ENCODE results near the gene TMEM205. TPM values are rescaled to one million over a fixed set of nuclear protein-coding genes. Genes with fewer than 3 reads are reported as not detected.

Gene TMEM205
- total and polyA plus RNA-seq, 10 of the 15 experiments (the other 5 are each of a cell fraction or from before 2014, with no cell fraction given) = 27.8 to 144 (median 88.3) TPM

DNA sequence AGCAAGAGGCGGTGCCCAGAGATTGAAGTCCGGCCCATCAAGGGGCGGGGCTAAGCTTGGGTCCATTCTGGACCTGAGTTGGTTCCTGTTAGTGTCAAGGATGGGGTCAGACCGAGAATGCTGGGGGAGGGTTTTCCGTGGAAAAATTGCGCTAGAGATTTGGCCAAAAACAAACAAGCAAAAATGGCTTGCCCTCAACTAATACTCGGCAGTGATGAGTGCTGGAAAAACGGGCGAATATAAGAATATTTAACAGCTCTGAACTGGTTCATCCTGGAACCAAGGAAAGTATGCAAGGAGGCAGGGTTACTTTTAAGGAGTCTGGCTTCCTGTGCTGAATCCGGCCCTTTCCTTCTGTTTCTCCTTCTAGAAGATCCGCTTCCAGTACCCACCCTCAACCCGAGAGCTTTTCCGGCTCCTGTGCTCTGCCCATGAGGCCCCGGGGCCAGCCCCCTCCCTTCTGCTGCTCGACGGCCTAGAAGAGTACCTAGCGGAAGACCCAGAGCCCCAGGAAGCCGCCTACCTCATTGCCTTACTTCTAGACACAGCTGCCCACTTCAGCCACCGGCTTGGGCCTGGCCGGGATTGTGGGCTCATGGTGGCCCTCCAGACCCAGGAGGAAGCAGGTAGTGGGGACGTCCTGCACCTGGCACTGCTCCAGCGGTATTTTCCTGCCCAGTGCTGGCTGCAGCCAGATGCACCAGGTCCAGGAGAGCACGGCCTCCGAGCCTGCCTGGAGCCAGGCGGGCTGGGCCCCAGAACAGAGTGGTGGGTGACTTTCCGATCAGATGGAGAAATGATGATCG, 29.3 kb upstream of the TMEM205 start (continued):
- TF ChIP-seq IKZF2 (IDR thresholded peaks at IDR 0.05) (no peak; a peak in 1 of 4 replicates), SMAD5 (IDR thresholded peaks at IDR 0.05; ENCODE audit: low read depth) (peak; percentile 61; the same call in 1 of the 2 replicates), SREBF2 (IDR thresholded peaks at IDR 0.05; ENCODE audit: low read length) (no peak), ATF7 (IDR thresholded peaks at IDR 0.05; ENCODE audit: low read depth) (no peak), IKZF1 (conservative IDR thresholded peaks at IDR 0.05) (peak; percentile 24), ZNF207 (IDR thresholded peaks at IDR 0.05; ENCODE audit: borderline replicate concordance) (peak; percentile 29; the same call in 1 of the 2 replicates), NR2F1 (conservative IDR thresholded peaks at IDR 0.05) (peak; percentile 84), POLR2AphosphoS5 (IDR thresholded peaks at IDR 0.05; ENCODE audit: low read length) (peak; percentile 79; the same call in 1 of the 2 replicates), POLR2A (IDR thresholded peaks at IDR 0.05; ENCODE audit: low read depth, low read length) (peak; percentile 80), SPI1 (IDR thresholded peaks at IDR 0.05; ENCODE audit: borderline replicate concordance, insufficient read depth, low read depth, low read length) (no peak), NR2C1 (IDR thresholded peaks at IDR 0.05) (no peak)
- TF ChIP-seq, protein P1, sequence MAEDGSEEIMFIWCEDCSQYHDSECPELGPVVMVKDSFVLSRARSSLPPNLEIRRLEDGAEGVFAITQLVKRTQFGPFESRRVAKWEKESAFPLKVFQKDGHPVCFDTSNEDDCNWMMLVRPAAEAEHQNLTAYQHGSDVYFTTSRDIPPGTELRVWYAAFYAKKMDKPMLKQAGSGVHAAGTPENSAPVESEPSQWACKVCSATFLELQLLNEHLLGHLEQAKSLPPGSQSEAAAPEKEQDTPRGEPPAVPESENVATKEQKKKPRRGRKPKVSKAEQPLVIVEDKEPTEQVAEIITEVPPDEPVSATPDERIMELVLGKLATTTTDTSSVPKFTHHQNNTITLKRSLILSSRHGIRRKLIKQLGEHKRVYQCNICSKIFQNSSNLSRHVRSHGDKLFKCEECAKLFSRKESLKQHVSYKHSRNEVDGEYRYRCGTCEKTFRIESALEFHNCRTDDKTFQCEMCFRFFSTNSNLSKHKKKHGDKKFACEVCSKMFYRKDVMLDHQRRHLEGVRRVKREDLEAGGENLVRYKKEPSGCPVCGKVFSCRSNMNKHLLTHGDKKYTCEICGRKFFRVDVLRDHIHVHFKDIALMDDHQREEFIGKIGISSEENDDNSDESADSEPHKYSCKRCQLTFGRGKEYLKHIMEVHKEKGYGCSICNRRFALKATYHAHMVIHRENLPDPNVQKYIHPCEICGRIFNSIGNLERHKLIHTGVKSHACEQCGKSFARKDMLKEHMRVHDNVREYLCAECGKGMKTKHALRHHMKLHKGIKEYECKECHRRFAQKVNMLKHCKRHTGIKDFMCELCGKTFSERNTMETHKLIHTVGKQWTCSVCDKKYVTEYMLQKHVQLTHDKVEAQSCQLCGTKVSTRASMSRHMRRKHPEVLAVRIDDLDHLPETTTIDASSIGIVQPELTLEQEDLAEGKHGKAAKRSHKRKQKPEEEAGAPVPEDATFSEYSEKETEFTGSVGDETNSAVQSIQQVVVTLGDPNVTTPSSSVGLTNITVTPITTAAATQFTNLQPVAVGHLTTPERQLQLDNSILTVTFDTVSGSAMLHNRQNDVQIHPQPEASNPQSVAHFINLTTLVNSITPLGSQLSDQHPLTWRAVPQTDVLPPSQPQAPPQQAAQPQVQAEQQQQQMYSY (CRISPR knock-in tag; IDR thresholded peaks at IDR 0.05) = peak; percentile 38; the same call in 1 of the 2 replicates
- TF ChIP-seq, protein P2, sequence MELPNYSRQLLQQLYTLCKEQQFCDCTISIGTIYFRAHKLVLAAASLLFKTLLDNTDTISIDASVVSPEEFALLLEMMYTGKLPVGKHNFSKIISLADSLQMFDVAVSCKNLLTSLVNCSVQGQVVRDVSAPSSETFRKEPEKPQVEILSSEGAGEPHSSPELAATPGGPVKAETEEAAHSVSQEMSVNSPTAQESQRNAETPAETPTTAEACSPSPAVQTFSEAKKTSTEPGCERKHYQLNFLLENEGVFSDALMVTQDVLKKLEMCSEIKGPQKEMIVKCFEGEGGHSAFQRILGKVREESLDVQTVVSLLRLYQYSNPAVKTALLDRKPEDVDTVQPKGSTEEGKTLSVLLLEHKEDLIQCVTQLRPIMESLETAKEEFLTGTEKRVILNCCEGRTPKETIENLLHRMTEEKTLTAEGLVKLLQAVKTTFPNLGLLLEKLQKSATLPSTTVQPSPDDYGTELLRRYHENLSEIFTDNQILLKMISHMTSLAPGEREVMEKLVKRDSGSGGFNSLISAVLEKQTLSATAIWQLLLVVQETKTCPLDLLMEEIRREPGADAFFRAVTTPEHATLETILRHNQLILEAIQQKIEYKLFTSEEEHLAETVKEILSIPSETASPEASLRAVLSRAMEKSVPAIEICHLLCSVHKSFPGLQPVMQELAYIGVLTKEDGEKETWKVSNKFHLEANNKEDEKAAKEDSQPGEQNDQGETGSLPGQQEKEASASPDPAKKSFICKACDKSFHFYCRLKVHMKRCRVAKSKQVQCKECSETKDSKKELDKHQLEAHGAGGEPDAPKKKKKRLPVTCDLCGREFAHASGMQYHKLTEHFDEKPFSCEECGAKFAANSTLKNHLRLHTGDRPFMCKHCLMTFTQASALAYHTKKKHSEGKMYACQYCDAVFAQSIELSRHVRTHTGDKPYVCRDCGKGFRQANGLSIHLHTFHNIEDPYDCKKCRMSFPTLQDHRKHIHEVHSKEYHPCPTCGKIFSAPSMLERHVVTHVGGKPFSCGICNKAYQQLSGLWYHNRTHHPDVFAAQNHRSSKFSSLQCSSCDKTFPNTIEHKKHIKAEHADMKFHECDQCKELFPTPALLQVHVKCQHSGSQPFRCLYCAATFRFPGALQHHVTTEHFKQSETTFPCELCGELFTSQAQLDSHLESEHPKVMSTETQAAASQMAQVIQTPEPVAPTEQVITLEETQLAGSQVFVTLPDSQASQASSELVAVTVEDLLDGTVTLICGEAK (IDR thresholded peaks at IDR 0.05; ENCODE audit: borderline replicate concordance) = no peak
- TF ChIP-seq, protein P3, sequence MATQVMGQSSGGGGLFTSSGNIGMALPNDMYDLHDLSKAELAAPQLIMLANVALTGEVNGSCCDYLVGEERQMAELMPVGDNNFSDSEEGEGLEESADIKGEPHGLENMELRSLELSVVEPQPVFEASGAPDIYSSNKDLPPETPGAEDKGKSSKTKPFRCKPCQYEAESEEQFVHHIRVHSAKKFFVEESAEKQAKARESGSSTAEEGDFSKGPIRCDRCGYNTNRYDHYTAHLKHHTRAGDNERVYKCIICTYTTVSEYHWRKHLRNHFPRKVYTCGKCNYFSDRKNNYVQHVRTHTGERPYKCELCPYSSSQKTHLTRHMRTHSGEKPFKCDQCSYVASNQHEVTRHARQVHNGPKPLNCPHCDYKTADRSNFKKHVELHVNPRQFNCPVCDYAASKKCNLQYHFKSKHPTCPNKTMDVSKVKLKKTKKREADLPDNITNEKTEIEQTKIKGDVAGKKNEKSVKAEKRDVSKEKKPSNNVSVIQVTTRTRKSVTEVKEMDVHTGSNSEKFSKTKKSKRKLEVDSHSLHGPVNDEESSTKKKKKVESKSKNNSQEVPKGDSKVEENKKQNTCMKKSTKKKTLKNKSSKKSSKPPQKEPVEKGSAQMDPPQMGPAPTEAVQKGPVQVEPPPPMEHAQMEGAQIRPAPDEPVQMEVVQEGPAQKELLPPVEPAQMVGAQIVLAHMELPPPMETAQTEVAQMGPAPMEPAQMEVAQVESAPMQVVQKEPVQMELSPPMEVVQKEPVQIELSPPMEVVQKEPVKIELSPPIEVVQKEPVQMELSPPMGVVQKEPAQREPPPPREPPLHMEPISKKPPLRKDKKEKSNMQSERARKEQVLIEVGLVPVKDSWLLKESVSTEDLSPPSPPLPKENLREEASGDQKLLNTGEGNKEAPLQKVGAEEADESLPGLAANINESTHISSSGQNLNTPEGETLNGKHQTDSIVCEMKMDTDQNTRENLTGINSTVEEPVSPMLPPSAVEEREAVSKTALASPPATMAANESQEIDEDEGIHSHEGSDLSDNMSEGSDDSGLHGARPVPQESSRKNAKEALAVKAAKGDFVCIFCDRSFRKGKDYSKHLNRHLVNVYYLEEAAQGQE (IDR thresholded peaks at IDR 0.05; ENCODE audit: low read depth, low read length) = 0 out of 2 replicates have a peak, but pooled peaks have one; percentile 4
- TF ChIP-seq, protein P4, sequence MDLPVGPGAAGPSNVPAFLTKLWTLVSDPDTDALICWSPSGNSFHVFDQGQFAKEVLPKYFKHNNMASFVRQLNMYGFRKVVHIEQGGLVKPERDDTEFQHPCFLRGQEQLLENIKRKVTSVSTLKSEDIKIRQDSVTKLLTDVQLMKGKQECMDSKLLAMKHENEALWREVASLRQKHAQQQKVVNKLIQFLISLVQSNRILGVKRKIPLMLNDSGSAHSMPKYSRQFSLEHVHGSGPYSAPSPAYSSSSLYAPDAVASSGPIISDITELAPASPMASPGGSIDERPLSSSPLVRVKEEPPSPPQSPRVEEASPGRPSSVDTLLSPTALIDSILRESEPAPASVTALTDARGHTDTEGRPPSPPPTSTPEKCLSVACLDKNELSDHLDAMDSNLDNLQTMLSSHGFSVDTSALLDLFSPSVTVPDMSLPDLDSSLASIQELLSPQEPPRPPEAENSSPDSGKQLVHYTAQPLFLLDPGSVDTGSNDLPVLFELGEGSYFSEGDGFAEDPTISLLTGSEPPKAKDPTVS (IDR thresholded peaks at IDR 0.05; ENCODE audit: low read depth, low read length) = no peak
